Upper lobe of right lung (tissue), 1 donor: Measurements from ENCODE around the gene MTAP. TPM values are rescaled to one million over a fixed set of nuclear protein-coding genes. Genes with fewer than 3 reads are reported as not detected.

Experiments
- ATAC-seq: fragments of 200-7000 bp; cut with Tn5 transposase; one replicate; pipeline ENCODE4 v1.9.1; 2020; ENCODE audit warnings: mild to moderate bottlenecking, moderate library complexity
- DNase-seq: peaks from one replicate; pipeline ENCODE4 v3.0.0-alpha.2; 2020
- H3K27ac ChIP-seq: fragments of 200-600 bp; one replicate; pipeline ENCODE4 v1.8.0; 2022
- H3K27me3 ChIP-seq: fragments of 200-600 bp; one replicate; pipeline ENCODE4 v1.8.0; 2022; ENCODE audit warnings: mild to moderate bottlenecking
- H3K36me3 ChIP-seq: fragments of 200-600 bp; one replicate; pipeline ENCODE4 v1.8.0; 2022
- H3K4me1 ChIP-seq: fragments of 200-600 bp; one replicate; pipeline ENCODE4 v1.8.0; 2022
- H3K4me3 ChIP-seq: fragments of 200-600 bp; one replicate; pipeline ENCODE4 v1.8.0; 2022; ENCODE audit warnings: mild to moderate bottlenecking
- H3K9me3 ChIP-seq: fragments of 200-600 bp; one replicate; pipeline ENCODE4 v1.8.0; 2022
- intact Hi-C: fragments of 100-400 bp; cut with DNase I; formaldehyde crosslinking; loops from one replicate; pipeline ENCODE4 v1.11.0; 2022
- long read RNA-seq: library from polyadenylated mRNA; unstranded; transcript quantifications from one replicate; pipeline ENCODE4 v2.0.0, GENCODE V29; 2021
- total RNA-seq: library from RNA; stranded (reverse); fragmentation: NEBNext Ultra II Directional; extraction: Animal tissue kit (Norgen Biotek cat#: 25700); gene quantifications from one replicate; pipeline ENCODE4 v1.2.1, GENCODE V29; 2021
- TF ChIP-seq, protein P1 (sequence below): fragments of 200-600 bp; IDR thresholded peaks from one replicate; pipeline ENCODE4 v1.8.0; 2022; ENCODE audit warnings: antibody characterized with exemption
- donor health status: DM: no; HTN: yes; CAD: no; lungs with severe emphysema.

MTAP gene
- 40.6 TPM for total RNA-seq
- long read RNA-seq, full-length matches to known transcripts = 13 of 21 reads
- long read RNA-seq, partial matches to known transcripts = 3 of 21 reads
- long read RNA-seq, other reads (novel, unspliced or antisense) = 5 of 21 reads

DNA sequence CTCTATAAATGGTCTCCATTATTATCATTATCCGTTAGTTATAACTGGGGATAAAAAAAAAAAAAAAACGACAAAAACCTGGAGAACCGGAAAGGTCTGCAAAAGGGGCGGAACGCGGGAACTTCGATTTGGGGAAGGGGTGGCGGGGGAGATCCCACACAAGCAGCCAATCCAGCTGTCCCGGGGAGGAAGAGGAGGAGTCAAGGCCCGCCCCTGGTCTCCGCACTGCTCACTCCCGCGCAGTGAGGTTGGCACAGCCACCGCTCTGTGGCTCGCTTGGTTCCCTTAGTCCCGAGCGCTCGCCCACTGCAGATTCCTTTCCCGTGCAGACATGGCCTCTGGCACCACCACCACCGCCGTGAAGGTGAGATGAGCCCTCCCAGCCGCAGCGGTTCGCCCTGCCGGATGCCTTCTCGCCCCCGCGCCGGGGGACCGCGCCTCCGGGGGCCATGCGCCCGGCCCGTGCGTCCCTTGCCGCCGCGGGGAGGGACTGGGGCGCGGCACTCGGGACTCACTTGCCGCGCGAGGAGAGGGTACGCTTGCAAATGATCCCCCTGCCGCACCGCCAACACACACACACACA, at the start of gene MTAP:
MTAP (plus strand) TSS at position 219 of the 583 bp plus-strand sequence; CDS start at position 332, 113 bp downstream.
- H3K4me3 ChIP-seq = peak within 1 kb of the TSS; percentile 90
- ATAC-seq (peak; percentile 97), DNase-seq (peak; percentile 93)
- no peaks in the 10 kb centered on the region for H3K9me3 ChIP-seq
- intact Hi-C loops = no loop called here
- H3K4me1 ChIP-seq = peaks cover 15% of the 10 kb centered on the region
- H3K36me3 ChIP-seq = no peaks in the 10 kb centered on the region
- TF ChIP-seq, protein P1, sequence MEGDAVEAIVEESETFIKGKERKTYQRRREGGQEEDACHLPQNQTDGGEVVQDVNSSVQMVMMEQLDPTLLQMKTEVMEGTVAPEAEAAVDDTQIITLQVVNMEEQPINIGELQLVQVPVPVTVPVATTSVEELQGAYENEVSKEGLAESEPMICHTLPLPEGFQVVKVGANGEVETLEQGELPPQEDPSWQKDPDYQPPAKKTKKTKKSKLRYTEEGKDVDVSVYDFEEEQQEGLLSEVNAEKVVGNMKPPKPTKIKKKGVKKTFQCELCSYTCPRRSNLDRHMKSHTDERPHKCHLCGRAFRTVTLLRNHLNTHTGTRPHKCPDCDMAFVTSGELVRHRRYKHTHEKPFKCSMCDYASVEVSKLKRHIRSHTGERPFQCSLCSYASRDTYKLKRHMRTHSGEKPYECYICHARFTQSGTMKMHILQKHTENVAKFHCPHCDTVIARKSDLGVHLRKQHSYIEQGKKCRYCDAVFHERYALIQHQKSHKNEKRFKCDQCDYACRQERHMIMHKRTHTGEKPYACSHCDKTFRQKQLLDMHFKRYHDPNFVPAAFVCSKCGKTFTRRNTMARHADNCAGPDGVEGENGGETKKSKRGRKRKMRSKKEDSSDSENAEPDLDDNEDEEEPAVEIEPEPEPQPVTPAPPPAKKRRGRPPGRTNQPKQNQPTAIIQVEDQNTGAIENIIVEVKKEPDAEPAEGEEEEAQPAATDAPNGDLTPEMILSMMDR = no peak
- peaks cover 5% of the 10 kb centered on the region for H3K27me3 ChIP-seq
- H3K27ac ChIP-seq = peak within 1 kb of the TSS; percentile 90

- Histone ChIP-seq H3K9me3 (no peaks in the 10 kb centered on the region), H3K27ac (no peak overlapping the region), H3K4me3 (no peak overlapping the region), H3K4me1 (no peaks in the 10 kb centered on the region), H3K27me3 (peaks cover 13% of the 10 kb centered on the region), H3K36me3 (no peaks in the 10 kb centered on the region)
- intact Hi-C loops = no loop called here
- DNase-seq = no peak
- ATAC-seq = no peak
- TF ChIP-seq, protein P1 = no peak
Observed at GRCh38 chr9:21753523-21753922, 48.9 kb upstream of the MTAP start.

- H3K27me3 ChIP-seq = peaks cover 13% of the 10 kb centered on the region
- no peaks in the 10 kb centered on the region for H3K9me3 ChIP-seq
- H3K36me3 ChIP-seq = no peaks in the 10 kb centered on the region
- no peak overlapping the region for H3K27ac ChIP-seq
- intact Hi-C loops = no loop called here
- H3K4me3 ChIP-seq = no peak overlapping the region
- DNase-seq (no peak), ATAC-seq (no peak)
- TF ChIP-seq, protein P1 = no peak
- H3K4me1 ChIP-seq = no peaks in the 10 kb centered on the region
Observed at GRCh38 chr9:21754741-21755140, 47.7 kb upstream of the MTAP start.

GRCh38 chr9:21758540-21758939, 43.9 kb upstream of the MTAP start:
- Histone ChIP-seq H3K27ac (no peak overlapping the region), H3K36me3 (no peaks in the 10 kb centered on the region), H3K4me1 (no peaks in the 10 kb centered on the region), H3K4me3 (no peak overlapping the region), H3K9me3 (no peaks in the 10 kb centered on the region), H3K27me3 (peaks cover 5% of the 10 kb centered on the region)
- intact Hi-C loops = no loop called here
- TF ChIP-seq, protein P1 = no peak
- DNase-seq = no peak
- no peak for ATAC-seq

- TF ChIP-seq, protein P1 = no peak
- H3K4me1 ChIP-seq = no peaks in the 10 kb centered on the region
- DNase-seq (no peak), ATAC-seq (no peak)
- no peaks in the 10 kb centered on the region for H3K36me3 ChIP-seq
- H3K27ac ChIP-seq = no peak overlapping the region
- peaks cover 5% of the 10 kb centered on the region for H3K27me3 ChIP-seq
- H3K4me3 ChIP-seq = no peak overlapping the region
- H3K9me3 ChIP-seq = no peaks in the 10 kb centered on the region
- intact Hi-C loops = no loop called here
Observed at GRCh38 chr9:21761309-21761901, 41.0 kb upstream of the MTAP start.
